ENCODE data around the gene LDB1. TPM values are rescaled to one million over a fixed set of nuclear protein-coding genes. Genes with fewer than 3 reads are reported as not detected.

Gene LDB1
- total RNA-seq, 1 experiment from 2014 or later: 100 TPM

DNA sequence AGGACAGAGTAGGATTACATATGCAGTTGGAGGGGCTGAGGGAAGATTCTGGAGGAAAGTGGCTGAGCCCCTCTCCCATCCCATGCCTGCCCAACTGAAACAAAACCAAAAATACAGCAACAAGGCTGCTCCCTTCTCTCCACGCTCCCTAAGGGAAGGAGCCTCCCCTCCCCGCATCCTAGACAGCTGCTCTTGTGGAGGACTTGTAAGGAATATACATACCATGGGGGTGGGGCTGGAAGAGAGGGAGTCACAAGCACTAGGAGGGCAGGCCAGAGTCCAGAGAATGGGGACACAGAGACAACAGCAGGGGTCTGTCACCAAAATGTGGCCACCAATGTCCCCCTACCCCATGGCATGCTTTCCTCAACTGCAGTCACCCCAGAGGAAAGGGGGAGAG lies 13.2 kb downstream of the LDB1 start:
- H3K36me3 Mint-ChIP-seq: peaks cover 41% of the 10 kb centered on the region
- DNase-seq (ENCODE audit: low spot score) (no peak), ATAC-seq (no peak)
- ChIA-PET CTCF (interaction anchor here (0.5 to 1.6 kb wide), 4 partner anchors 15 to 297 kb away, joined by 4 read pairs; no protein-coding TSS in a partner anchor), POLR2A (interaction anchor here (1.2 kb wide), 1 partner anchor 21 kb away, joined by 4 read pairs; no protein-coding TSS in a partner anchor)
- H3K4me3 Mint-ChIP-seq: no peak overlapping the region
- H3K9me3 Mint-ChIP-seq: no peaks in the 10 kb centered on the region
- peaks cover 2% of the 10 kb centered on the region for H3K4me1 Mint-ChIP-seq
- TF ChIP-seq ELF4 (CRISPR knock-in tag; IDR thresholded peaks at IDR 0.05; ENCODE audit: low read depth): no peak
- no peak for TF ChIP-seq ZNF263 (CRISPR knock-in tag; IDR thresholded peaks at IDR 0.05; ENCODE audit: low read depth)
- TF ChIP-seq, protein P1, sequence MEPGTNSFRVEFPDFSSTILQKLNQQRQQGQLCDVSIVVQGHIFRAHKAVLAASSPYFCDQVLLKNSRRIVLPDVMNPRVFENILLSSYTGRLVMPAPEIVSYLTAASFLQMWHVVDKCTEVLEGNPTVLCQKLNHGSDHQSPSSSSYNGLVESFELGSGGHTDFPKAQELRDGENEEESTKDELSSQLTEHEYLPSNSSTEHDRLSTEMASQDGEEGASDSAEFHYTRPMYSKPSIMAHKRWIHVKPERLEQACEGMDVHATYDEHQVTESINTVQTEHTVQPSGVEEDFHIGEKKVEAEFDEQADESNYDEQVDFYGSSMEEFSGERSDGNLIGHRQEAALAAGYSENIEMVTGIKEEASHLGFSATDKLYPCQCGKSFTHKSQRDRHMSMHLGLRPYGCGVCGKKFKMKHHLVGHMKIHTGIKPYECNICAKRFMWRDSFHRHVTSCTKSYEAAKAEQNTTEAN (CRISPR knock-in tag; IDR thresholded peaks at IDR 0.05): no peak
- TF ChIP-seq, protein P2, sequence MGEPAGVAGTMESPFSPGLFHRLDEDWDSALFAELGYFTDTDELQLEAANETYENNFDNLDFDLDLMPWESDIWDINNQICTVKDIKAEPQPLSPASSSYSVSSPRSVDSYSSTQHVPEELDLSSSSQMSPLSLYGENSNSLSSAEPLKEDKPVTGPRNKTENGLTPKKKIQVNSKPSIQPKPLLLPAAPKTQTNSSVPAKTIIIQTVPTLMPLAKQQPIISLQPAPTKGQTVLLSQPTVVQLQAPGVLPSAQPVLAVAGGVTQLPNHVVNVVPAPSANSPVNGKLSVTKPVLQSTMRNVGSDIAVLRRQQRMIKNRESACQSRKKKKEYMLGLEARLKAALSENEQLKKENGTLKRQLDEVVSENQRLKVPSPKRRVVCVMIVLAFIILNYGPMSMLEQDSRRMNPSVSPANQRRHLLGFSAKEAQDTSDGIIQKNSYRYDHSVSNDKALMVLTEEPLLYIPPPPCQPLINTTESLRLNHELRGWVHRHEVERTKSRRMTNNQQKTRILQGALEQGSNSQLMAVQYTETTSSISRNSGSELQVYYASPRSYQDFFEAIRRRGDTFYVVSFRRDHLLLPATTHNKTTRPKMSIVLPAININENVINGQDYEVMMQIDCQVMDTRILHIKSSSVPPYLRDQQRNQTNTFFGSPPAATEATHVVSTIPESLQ (CRISPR knock-in tag; IDR thresholded peaks at IDR 0.05): no peak
- TF ChIP-seq, protein P3, sequence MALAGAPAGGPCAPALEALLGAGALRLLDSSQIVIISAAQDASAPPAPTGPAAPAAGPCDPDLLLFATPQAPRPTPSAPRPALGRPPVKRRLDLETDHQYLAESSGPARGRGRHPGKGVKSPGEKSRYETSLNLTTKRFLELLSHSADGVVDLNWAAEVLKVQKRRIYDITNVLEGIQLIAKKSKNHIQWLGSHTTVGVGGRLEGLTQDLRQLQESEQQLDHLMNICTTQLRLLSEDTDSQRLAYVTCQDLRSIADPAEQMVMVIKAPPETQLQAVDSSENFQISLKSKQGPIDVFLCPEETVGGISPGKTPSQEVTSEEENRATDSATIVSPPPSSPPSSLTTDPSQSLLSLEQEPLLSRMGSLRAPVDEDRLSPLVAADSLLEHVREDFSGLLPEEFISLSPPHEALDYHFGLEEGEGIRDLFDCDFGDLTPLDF (CRISPR knock-in tag; IDR thresholded peaks at IDR 0.05): no peak
- TF ChIP-seq, protein P4, sequence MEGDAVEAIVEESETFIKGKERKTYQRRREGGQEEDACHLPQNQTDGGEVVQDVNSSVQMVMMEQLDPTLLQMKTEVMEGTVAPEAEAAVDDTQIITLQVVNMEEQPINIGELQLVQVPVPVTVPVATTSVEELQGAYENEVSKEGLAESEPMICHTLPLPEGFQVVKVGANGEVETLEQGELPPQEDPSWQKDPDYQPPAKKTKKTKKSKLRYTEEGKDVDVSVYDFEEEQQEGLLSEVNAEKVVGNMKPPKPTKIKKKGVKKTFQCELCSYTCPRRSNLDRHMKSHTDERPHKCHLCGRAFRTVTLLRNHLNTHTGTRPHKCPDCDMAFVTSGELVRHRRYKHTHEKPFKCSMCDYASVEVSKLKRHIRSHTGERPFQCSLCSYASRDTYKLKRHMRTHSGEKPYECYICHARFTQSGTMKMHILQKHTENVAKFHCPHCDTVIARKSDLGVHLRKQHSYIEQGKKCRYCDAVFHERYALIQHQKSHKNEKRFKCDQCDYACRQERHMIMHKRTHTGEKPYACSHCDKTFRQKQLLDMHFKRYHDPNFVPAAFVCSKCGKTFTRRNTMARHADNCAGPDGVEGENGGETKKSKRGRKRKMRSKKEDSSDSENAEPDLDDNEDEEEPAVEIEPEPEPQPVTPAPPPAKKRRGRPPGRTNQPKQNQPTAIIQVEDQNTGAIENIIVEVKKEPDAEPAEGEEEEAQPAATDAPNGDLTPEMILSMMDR (IDR thresholded peaks at IDR 0.05): no peak
- TF ChIP-seq ZBTB21 (CRISPR knock-in tag; IDR thresholded peaks at IDR 0.05; ENCODE audit: borderline replicate concordance): no peak
- H3K27ac Mint-ChIP-seq: no peak overlapping the region
- H3K27me3 Mint-ChIP-seq (ENCODE audit: low read depth): no peaks in the 10 kb centered on the region

DNA sequence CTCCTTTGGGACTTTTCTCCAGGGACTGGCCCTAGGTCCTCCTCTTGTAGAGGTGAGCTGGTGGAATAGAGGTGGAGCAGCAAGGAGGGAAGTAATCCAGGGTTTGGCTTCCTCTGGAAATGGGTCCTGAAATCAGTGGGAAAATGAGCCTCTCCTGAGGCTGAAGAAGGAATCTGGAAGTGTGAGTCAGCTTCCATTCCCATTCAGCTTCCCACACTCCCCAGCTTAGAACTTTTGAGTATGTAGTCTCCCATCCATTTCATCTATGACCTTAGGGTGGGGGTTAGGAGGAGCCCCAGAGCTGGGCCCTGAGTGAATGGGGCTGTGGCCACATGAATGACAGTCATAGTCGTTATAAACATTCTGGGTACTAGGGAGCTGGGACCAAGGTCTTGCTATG lies 17.7 kb downstream of the LDB1 start:
- no peaks in the 10 kb centered on the region for H3K27me3 Mint-ChIP-seq (ENCODE audit: low read depth)
- POLR2A ChIA-PET: interaction anchor here (1.5 kb wide), 1 partner anchor 12 kb away, joined by 8 read pairs; no protein-coding TSS in a partner anchor
- H3K27ac Mint-ChIP-seq: peak overlapping the region; percentile 15; the same call in 1 of the 2 replicates
- DNase-seq (ENCODE audit: low spot score) (no peak), ATAC-seq (no peak)
- CTCF ChIA-PET: interaction anchor here (0.6 to 2.2 kb wide), 4 partner anchors 10 to 266 kb away, joined by 4 to 9 read pairs (median 6); no protein-coding TSS in a partner anchor
- no peak overlapping the region for H3K4me3 Mint-ChIP-seq
- H3K36me3 Mint-ChIP-seq: peaks cover 14% of the 10 kb centered on the region
- no peaks in the 10 kb centered on the region for H3K9me3 Mint-ChIP-seq
- H3K4me1 Mint-ChIP-seq: no peaks in the 10 kb centered on the region
- TF ChIP-seq, protein P5, sequence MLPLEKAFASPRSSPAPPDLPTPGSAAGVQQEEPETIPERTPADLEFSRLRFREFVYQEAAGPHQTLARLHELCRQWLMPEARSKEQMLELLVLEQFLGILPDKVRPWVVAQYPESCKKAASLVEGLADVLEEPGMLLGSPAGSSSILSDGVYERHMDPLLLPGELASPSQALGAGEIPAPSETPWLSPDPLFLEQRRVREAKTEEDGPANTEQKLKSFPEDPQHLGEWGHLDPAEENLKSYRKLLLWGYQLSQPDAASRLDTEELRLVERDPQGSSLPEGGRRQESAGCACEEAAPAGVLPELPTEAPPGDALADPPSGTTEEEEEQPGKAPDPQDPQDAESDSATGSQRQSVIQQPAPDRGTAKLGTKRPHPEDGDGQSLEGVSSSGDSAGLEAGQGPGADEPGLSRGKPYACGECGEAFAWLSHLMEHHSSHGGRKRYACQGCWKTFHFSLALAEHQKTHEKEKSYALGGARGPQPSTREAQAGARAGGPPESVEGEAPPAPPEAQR (CRISPR knock-in tag; IDR thresholded peaks at IDR 0.05): no peak
- TF ChIP-seq, protein P6, sequence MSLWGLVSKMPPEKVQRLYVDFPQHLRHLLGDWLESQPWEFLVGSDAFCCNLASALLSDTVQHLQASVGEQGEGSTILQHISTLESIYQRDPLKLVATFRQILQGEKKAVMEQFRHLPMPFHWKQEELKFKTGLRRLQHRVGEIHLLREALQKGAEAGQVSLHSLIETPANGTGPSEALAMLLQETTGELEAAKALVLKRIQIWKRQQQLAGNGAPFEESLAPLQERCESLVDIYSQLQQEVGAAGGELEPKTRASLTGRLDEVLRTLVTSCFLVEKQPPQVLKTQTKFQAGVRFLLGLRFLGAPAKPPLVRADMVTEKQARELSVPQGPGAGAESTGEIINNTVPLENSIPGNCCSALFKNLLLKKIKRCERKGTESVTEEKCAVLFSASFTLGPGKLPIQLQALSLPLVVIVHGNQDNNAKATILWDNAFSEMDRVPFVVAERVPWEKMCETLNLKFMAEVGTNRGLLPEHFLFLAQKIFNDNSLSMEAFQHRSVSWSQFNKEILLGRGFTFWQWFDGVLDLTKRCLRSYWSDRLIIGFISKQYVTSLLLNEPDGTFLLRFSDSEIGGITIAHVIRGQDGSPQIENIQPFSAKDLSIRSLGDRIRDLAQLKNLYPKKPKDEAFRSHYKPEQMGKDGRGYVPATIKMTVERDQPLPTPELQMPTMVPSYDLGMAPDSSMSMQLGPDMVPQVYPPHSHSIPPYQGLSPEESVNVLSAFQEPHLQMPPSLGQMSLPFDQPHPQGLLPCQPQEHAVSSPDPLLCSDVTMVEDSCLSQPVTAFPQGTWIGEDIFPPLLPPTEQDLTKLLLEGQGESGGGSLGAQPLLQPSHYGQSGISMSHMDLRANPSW (CRISPR knock-in tag; conservative IDR thresholded peaks at IDR 0.05; ENCODE audit: low read depth): no peak
- TF ChIP-seq, protein P7, sequence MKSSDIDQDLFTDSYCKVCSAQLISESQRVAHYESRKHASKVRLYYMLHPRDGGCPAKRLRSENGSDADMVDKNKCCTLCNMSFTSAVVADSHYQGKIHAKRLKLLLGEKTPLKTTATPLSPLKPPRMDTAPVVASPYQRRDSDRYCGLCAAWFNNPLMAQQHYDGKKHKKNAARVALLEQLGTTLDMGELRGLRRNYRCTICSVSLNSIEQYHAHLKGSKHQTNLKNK (CRISPR knock-in tag; IDR thresholded peaks at IDR 0.05): no peak
- TF ChIP-seq, protein P8, sequence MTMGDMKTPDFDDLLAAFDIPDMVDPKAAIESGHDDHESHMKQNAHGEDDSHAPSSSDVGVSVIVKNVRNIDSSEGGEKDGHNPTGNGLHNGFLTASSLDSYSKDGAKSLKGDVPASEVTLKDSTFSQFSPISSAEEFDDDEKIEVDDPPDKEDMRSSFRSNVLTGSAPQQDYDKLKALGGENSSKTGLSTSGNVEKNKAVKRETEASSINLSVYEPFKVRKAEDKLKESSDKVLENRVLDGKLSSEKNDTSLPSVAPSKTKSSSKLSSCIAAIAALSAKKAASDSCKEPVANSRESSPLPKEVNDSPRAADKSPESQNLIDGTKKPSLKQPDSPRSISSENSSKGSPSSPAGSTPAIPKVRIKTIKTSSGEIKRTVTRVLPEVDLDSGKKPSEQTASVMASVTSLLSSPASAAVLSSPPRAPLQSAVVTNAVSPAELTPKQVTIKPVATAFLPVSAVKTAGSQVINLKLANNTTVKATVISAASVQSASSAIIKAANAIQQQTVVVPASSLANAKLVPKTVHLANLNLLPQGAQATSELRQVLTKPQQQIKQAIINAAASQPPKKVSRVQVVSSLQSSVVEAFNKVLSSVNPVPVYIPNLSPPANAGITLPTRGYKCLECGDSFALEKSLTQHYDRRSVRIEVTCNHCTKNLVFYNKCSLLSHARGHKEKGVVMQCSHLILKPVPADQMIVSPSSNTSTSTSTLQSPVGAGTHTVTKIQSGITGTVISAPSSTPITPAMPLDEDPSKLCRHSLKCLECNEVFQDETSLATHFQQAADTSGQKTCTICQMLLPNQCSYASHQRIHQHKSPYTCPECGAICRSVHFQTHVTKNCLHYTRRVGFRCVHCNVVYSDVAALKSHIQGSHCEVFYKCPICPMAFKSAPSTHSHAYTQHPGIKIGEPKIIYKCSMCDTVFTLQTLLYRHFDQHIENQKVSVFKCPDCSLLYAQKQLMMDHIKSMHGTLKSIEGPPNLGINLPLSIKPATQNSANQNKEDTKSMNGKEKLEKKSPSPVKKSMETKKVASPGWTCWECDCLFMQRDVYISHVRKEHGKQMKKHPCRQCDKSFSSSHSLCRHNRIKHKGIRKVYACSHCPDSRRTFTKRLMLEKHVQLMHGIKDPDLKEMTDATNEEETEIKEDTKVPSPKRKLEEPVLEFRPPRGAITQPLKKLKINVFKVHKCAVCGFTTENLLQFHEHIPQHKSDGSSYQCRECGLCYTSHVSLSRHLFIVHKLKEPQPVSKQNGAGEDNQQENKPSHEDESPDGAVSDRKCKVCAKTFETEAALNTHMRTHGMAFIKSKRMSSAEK (CRISPR knock-in tag; IDR thresholded peaks at IDR 0.05; ENCODE audit: borderline replicate concordance): no peak
- TF ChIP-seq HMGA2 (CRISPR knock-in tag; IDR thresholded peaks at IDR 0.05): no peak
- TF ChIP-seq, protein P9, sequence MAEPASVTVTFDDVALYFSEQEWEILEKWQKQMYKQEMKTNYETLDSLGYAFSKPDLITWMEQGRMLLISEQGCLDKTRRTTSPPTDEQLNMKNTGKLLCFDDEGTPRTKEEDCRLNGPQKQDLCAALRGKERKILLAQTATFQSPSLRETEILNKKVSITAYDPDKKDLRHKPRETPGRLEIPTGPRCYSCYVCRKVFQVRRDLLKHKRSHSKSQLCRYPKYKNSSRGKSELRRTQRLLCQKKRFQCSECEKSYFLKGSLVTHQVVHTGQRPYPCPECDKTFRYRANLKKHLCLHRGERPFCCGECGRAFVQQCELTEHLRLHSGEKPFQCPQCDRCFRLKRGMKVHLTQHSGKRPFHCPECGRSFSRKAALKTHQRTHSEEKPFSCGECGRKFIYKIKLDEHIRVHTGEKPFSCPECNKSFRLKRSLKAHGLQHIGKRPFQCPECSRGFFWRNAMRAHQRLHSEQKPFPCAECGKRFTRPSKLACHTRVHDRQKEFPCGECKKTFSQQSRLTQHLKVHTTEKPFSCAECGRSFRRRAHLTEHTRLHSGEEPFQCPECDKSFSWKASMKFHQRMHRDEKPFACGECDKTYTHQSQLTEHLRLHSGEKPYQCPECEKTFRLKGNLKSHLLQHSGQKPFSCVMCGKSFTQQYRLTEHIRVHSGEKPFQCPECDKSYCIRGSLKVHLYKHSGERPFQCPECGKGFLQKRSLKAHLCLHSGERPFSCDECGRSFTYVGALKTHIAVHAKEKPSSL (CRISPR knock-in tag; conservative IDR thresholded peaks at IDR 0.05): no peak
- no peak for TF ChIP-seq ZNF138 (CRISPR knock-in tag; conservative IDR thresholded peaks at IDR 0.05)
- TF ChIP-seq TP53 (CRISPR knock-in tag; IDR thresholded peaks at IDR 0.05): no peak
- no peak for TF ChIP-seq ZNF416 (CRISPR knock-in tag; IDR thresholded peaks at IDR 0.05)

All from WTC11 (cell line).